ENCODE measurements around the gene CCDC15.
"Not testable (repeated sequence)": the region's sequence is repeated elsewhere in the genome, so short reads cannot be mapped to it uniquely, and the experiment has no call there.

DNA sequence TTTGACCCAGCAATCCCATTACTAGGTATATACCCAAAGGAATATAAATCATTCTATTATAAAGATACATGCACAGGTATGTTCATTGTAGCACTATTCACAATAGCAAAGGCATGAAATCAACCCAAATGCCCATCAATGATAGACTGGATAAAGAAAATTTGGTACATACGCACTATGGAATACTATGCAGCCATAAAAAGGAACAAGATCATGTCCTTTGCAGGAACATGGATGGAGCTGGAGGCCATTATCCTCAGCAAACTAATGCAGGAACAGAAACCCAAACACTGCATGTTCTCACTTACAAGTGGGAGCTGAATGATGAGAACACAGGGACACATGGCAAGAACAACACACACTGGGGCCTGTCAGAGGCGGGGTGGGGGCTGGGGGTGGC lies 102.1 kb downstream of the CCDC15 start:
- TF ChIP-seq, protein P1, sequence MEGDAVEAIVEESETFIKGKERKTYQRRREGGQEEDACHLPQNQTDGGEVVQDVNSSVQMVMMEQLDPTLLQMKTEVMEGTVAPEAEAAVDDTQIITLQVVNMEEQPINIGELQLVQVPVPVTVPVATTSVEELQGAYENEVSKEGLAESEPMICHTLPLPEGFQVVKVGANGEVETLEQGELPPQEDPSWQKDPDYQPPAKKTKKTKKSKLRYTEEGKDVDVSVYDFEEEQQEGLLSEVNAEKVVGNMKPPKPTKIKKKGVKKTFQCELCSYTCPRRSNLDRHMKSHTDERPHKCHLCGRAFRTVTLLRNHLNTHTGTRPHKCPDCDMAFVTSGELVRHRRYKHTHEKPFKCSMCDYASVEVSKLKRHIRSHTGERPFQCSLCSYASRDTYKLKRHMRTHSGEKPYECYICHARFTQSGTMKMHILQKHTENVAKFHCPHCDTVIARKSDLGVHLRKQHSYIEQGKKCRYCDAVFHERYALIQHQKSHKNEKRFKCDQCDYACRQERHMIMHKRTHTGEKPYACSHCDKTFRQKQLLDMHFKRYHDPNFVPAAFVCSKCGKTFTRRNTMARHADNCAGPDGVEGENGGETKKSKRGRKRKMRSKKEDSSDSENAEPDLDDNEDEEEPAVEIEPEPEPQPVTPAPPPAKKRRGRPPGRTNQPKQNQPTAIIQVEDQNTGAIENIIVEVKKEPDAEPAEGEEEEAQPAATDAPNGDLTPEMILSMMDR (conservative IDR thresholded peaks at IDR 0.05; ENCODE audit: low read depth, low read length) = not testable (repeated sequence)
- TF ChIP-seq EZH2 (IDR thresholded peaks at IDR 0.05; ENCODE audit: low read length, unreplicated experiment); EZH2phosphoT487 (IDR thresholded peaks at IDR 0.05; ENCODE audit: borderline replicate concordance, low read length): not testable (repeated sequence)

Data from PC-3 (cell line).